NCI-H1105 treated with DMSO at 0.1 percent for 48 hours (cell line): ENCODE data around the gene SHISA7.
A peak's percentile ranks its signal among the peaks of the same experiment; 100 is the strongest.
"Not testable (repeated sequence)": the region's sequence is repeated elsewhere in the genome, so short reads cannot be mapped to it uniquely, and the experiment has no call there.

Experiments
- DNase-seq: peaks from one replicate; lab custom pipeline; 2025; lab: John Stamatoyannopoulos, UW

SHISA7 gene

GRCh38 chr19:55418185-55418584 is 24.9 kb downstream of the SHISA7 start:
- peak; percentile 60 for DNase-seq

GRCh38 chr19:55410168-55410567 is 32.9 kb downstream of the SHISA7 start:
- DNase-seq, result no peak

- DNase-seq, result not testable (repeated sequence)
Observed at GRCh38 chr19:55409179-55409578, 33.9 kb downstream of the SHISA7 start.

GRCh38 chr19:55408533-55408872 is 34.6 kb downstream of the SHISA7 start:
- no peak for DNase-seq

GRCh38 chr19:55407800-55408532 is 35.1 kb downstream of the SHISA7 start:
- peak; percentile 100 for DNase-seq

- DNase-seq, result not testable (repeated sequence)
Observed at GRCh38 chr19:55407550-55407799, 35.6 kb downstream of the SHISA7 start, which contains the start of gene UBE2S. TSS of gene UBE2S (minus strand) at chr19:55407788. CDS start at chr19:55407589, 199 bp downstream.

GRCh38 chr19:55406826-55407549 is 36.1 kb downstream of the SHISA7 start:
- DNase-seq, result no peak

- DNase-seq, result no peak
Observed at GRCh38 chr19:55406091-55406825, 36.8 kb downstream of the SHISA7 start.

- DNase-seq, result no peak
Observed at GRCh38 chr19:55405638-55406037, 37.5 kb downstream of the SHISA7 start.

GRCh38 chr19:55402509-55402908 is 40.6 kb downstream of the SHISA7 start:
- no peak for DNase-seq

- not testable (repeated sequence) for DNase-seq
Observed at GRCh38 chr19:55401390-55401789, 41.7 kb downstream of the SHISA7 start.

GRCh38 chr19:55400281-55401087 is 42.6 kb downstream of the SHISA7 start:
- no peak for DNase-seq

- no peak for DNase-seq
Observed at GRCh38 chr19:55398200-55398925, 44.7 kb downstream of the SHISA7 start.

- DNase-seq, result no peak
Observed at GRCh38 chr19:55392820-55393761, 50.0 kb downstream of the SHISA7 start.

GRCh38 chr19:55391702-55392615 is 51.1 kb downstream of the SHISA7 start:
- DNase-seq, result no peak

- DNase-seq, result no peak
Observed at GRCh38 chr19:55391191-55391670, 51.9 kb downstream of the SHISA7 start.

GRCh38 chr19:55390461-55390880 is 52.6 kb downstream of the SHISA7 start:
- no peak for DNase-seq

- DNase-seq, result no peak
Observed at GRCh38 chr19:55389386-55390317, 53.4 kb downstream of the SHISA7 start.
